GM19238 (cell line): ENCODE data around the gene ZNF428.
"Not testable (repeated sequence)": the region's sequence is repeated elsewhere in the genome, so short reads cannot be mapped to it uniquely, and the experiment has no call there.

ENCODE experiments used
- DNase-seq: peaks from one replicate; pipeline ENCODE4 v3.0.0; 2011; ENCODE audit warnings: low spot score; ENCODE audit not compliant: insufficient read length

ZNF428 gene

GRCh38 chr19:43619262-43620060, at the start of gene ZNF428:
TSS of gene ZNF428 (minus strand) at chr19:43619629. CDS start at chr19:43614304, 5,325 bp downstream.
- DNase-seq, result peak; percentile 90

GRCh38 chr19:43668406-43669109, 49.1 kb upstream of the ZNF428 start:
- peak; percentile 88 for DNase-seq

GRCh38 chr19:43667876-43668405, 48.5 kb upstream of the ZNF428 start:
- no peak for DNase-seq

- DNase-seq, result no peak
These were observed 47.9 kb upstream of the ZNF428 start for GRCh38 chr19:43667126-43667875.

- no peak for DNase-seq
These were observed 44.6 kb upstream of the ZNF428 start for GRCh38 chr19:43664018-43664417.

- DNase-seq, result no peak
These were observed 43.1 kb upstream of the ZNF428 start for GRCh38 chr19:43662487-43662886.

GRCh38 chr19:43660971-43661360, 41.5 kb upstream of the ZNF428 start:
- no peak for DNase-seq

GRCh38 chr19:43660301-43660970, 41.0 kb upstream of the ZNF428 start:
- DNase-seq, result no peak

GRCh38 chr19:43658494-43658893, 39.1 kb upstream of the ZNF428 start:
- DNase-seq, result no peak

- DNase-seq, result no peak
These were observed 38.6 kb upstream of the ZNF428 start for GRCh38 chr19:43658001-43658400.

GRCh38 chr19:43656436-43656835, 37.0 kb upstream of the ZNF428 start:
- DNase-seq, result no peak

GRCh38 chr19:43652546-43652874, 33.1 kb upstream of the ZNF428 start:
- no peak for DNase-seq

GRCh38 chr19:43651758-43652545, 32.5 kb upstream of the ZNF428 start:
- peak; percentile 57 for DNase-seq

- not testable (repeated sequence) for DNase-seq
These were observed 30.8 kb upstream of the ZNF428 start for GRCh38 chr19:43650276-43650675.

- DNase-seq, result no peak
These were observed 30.1 kb upstream of the ZNF428 start for GRCh38 chr19:43649514-43649913.

GRCh38 chr19:43648633-43649032, 29.2 kb upstream of the ZNF428 start:
- DNase-seq, result no peak

- no peak for DNase-seq
These were observed 24.8 kb upstream of the ZNF428 start for GRCh38 chr19:43644181-43644580.

- no peak for DNase-seq
These were observed 23.9 kb upstream of the ZNF428 start for GRCh38 chr19:43643326-43643725.

GRCh38 chr19:43642531-43642930, 23.1 kb upstream of the ZNF428 start:
- DNase-seq, result no peak

GRCh38 chr19:43641333-43641732, 21.9 kb upstream of the ZNF428 start:
- DNase-seq, result no peak

GRCh38 chr19:43640424-43640757, 21.0 kb upstream of the ZNF428 start:
- DNase-seq, result no peak
